ENCODE data around the gene GAS5. TPM values are rescaled to one million over a fixed set of nuclear protein-coding genes. Genes with fewer than 3 reads are reported as not detected.
"Not testable (repeated sequence)": the region's sequence is repeated elsewhere in the genome, so short reads cannot be mapped to it uniquely, and the experiment has no call there.

GAS5 gene
- total RNA-seq, 1 donor from 2014 or later, result 2,249 TPM

DNA sequence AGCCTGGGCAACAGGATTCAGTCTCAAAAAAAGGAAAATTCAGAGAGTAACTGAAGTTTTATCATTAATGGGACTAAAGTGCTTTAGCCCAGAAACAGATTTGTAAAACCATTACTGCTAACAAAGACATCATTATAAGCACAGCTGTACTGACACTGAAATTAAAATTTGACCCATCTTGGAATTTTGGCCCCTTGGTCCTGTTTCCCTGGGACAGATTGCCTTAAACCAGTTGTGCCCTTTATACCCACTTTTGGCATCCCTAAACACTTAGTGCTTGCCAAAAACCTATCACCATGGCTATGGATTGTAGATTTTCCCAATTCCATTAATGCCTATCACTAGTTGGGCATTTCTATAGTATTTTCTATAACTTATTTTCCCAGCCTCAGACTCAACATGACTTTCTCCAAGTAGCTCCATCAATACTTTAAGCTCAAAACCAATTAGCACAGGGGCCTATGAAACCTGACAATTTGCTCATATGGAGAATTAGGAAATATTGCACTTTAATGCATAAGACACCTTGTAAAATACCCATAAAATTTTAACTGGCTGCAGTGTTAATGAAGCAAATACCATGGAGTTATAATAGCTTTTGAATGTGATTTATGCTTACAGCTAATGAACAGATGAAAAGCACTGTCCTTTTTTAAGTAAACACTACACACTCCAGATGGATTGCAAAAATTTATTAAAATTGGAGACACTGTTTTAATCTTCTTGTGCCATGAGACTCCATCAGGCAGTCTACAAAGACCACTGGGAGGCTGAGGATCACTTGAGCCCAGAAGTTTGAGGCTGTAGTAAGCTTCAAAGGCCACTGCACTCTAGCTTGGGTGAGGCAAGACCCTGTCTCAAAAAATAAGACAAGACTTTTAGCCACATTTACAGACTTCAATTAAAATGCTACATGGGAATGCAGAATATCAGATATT lies 4.3 kb downstream of the GAS5 start:
- TF ChIP-seq, protein P1, sequence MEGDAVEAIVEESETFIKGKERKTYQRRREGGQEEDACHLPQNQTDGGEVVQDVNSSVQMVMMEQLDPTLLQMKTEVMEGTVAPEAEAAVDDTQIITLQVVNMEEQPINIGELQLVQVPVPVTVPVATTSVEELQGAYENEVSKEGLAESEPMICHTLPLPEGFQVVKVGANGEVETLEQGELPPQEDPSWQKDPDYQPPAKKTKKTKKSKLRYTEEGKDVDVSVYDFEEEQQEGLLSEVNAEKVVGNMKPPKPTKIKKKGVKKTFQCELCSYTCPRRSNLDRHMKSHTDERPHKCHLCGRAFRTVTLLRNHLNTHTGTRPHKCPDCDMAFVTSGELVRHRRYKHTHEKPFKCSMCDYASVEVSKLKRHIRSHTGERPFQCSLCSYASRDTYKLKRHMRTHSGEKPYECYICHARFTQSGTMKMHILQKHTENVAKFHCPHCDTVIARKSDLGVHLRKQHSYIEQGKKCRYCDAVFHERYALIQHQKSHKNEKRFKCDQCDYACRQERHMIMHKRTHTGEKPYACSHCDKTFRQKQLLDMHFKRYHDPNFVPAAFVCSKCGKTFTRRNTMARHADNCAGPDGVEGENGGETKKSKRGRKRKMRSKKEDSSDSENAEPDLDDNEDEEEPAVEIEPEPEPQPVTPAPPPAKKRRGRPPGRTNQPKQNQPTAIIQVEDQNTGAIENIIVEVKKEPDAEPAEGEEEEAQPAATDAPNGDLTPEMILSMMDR (IDR thresholded peaks at IDR 0.05; ENCODE audit: insufficient read depth, low read length, poor library complexity, severe bottlenecking), result no peak
- no peak for DNase-seq (ENCODE audit: low read depth)
- H3K36me3 ChIP-seq (ENCODE audit: control insufficient read depth, insufficient read depth, low read length), result peaks cover 3% of the 10 kb centered on the region
- no peak overlapping the region for H3K4me3 ChIP-seq (ENCODE audit: low read depth, low read length)
- H3K27me3 ChIP-seq (ENCODE audit: control insufficient read depth, insufficient read depth, low read length), result no peaks in the 10 kb centered on the region

DNA sequence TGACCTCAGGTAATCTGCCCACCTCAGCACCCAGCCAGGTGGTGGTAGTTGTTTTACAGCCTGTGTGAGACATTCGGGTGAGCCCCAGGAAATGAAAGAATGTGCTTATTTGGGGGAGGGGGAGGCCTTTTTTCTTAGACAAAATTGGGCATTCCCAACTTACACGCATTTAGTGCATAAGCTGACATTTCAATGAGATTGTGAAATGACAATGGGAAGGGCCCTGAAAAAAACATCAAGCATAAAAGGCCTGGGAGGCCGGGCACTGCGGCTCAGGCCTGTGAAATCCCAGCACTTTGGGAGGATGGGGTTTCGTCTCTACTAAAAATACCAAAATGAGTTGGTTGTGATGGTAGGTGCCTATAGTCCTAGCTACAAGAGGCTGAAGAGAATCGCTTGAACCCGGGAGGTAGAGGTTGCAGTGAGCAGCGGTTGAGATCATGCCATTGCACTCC lies 5.0 kb downstream of the GAS5 start:
- no peak for DNase-seq (ENCODE audit: low read depth)
- no peak overlapping the region for H3K4me3 ChIP-seq (ENCODE audit: low read depth, low read length)
- TF ChIP-seq, protein P1 (IDR thresholded peaks at IDR 0.05; ENCODE audit: insufficient read depth, low read length, poor library complexity, severe bottlenecking), result no peak
- H3K27me3 ChIP-seq (ENCODE audit: control insufficient read depth, insufficient read depth, low read length), result no peaks in the 10 kb centered on the region
- peaks cover 3% of the 10 kb centered on the region for H3K36me3 ChIP-seq (ENCODE audit: control insufficient read depth, insufficient read depth, low read length)

- not testable (repeated sequence) for H3K36me3 ChIP-seq (ENCODE audit: control insufficient read depth, insufficient read depth, low read length); H3K4me3 ChIP-seq (ENCODE audit: low read depth, low read length); H3K27me3 ChIP-seq (ENCODE audit: control insufficient read depth, insufficient read depth, low read length); DNase-seq (ENCODE audit: low read depth)
Measured at GRCh38 chr1:173862146-173862768, 5.5 kb downstream of the GAS5 start.

DNA sequence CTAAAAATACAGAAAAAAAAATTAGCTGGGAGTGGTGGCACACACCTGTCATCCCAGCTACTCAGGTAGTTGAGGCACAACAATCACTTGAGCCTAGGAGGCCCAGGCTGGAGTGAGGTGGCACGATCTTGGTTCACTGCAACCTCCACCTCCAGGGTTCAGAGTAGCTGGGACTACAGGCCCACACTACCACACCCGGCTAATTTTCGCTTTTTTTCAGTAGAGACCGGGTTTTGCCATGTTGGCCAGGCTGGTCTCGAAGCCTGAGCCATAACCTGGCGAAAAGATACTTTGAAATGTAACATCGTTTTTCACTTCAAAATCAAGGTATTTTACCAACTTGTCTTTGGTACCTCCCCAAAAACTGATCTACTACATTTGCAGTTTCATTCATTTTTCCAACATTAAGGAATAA lies 6.1 kb downstream of the GAS5 start:
- TF ChIP-seq, protein P1 (IDR thresholded peaks at IDR 0.05; ENCODE audit: insufficient read depth, low read length, poor library complexity, severe bottlenecking), result no peak
- DNase-seq (ENCODE audit: low read depth), result no peak
- Histone ChIP-seq H3K4me3 (ENCODE audit: low read depth, low read length) (no peak overlapping the region), H3K27me3 (ENCODE audit: control insufficient read depth, insufficient read depth, low read length) (no peaks in the 10 kb centered on the region), H3K36me3 (ENCODE audit: control insufficient read depth, insufficient read depth, low read length) (peaks cover 3% of the 10 kb centered on the region)

DNA sequence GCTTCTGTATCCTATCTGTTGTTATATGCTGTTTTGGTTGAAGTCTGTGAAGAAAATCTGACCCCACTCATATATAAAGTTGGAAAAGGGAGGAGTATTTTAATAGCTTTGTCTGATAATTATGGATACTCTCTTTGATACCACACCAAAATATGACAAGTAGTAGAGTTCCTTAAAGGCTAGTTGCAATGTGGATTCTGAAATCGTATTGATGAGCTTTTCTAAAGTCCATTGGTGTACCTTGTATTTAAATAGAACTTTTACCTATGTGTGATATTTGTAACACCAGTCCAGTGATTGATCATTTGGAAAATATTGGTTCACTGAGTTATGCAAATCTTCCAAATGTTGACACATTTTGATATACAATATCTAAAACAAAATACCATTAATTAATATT lies 7.7 kb downstream of the GAS5 start:
- H3K4me3 ChIP-seq (ENCODE audit: low read depth, low read length), result no peak overlapping the region
- TF ChIP-seq, protein P1 (IDR thresholded peaks at IDR 0.05; ENCODE audit: insufficient read depth, low read length, poor library complexity, severe bottlenecking), result no peak
- no peaks in the 10 kb centered on the region for H3K36me3 ChIP-seq (ENCODE audit: control insufficient read depth, insufficient read depth, low read length)
- H3K27me3 ChIP-seq (ENCODE audit: control insufficient read depth, insufficient read depth, low read length), result no peaks in the 10 kb centered on the region
- no peak for DNase-seq (ENCODE audit: low read depth)

DNA sequence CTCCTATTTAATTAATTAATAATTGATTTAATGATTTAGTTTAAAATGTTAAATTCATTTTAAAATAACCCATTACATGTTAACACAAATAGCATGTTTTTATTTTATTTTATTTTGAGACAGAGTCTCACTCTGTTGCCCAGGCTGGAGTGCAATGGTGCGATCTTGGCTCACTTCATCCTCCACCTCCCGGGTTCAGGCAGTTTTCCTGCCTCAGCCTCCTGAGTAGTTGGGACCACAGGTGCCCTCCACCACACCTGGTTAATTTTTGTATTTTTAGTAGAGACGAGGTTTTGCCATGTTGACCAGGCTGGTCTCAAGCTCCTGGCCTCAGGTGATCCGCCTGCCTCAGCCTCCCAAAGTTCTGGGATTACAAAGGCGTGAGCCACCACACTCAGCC lies 8.2 kb downstream of the GAS5 start:
- not testable (repeated sequence) for H3K4me3 ChIP-seq (ENCODE audit: low read depth, low read length); DNase-seq (ENCODE audit: low read depth); H3K27me3 ChIP-seq (ENCODE audit: control insufficient read depth, insufficient read depth, low read length); H3K36me3 ChIP-seq (ENCODE audit: control insufficient read depth, insufficient read depth, low read length)

Measured in kidney epithelial cell (primary cell).